Kidney epithelial cell (primary cell): ENCODE results near the gene RCAN2. TPM values are rescaled to one million over a fixed set of nuclear protein-coding genes. Genes with fewer than 3 reads are reported as not detected.

ENCODE experiments used
- DNase-seq: peaks from one replicate; pipeline ENCODE4 v3.0.0-alpha.2; 2010; ENCODE audit warnings: low read depth
- H3K27me3 ChIP-seq: 2 replicates; pipeline ENCODE4 v1.6.0; 2011; ENCODE audit warnings: low read length; ENCODE audit not compliant: control insufficient read depth, insufficient read depth
- H3K36me3 ChIP-seq: 2 replicates; pipeline ENCODE4 v1.5.1; 2011; ENCODE audit warnings: low read length; ENCODE audit not compliant: control insufficient read depth, insufficient read depth
- H3K4me3 ChIP-seq: 2 replicates; pipeline ENCODE4 v1.5.1; 2011; ENCODE audit warnings: low read depth, mild to moderate bottlenecking, control low read depth, low read length
- total RNA-seq: library from RNA; depleted of rRNA; stranded (reverse); fragments of >200 nt; gene quantifications from 2 replicates; pipeline ENCODE4 v1.2.3, GENCODE V29; 2015
- TF ChIP-seq, protein P1 (sequence below): IDR thresholded peaks from 2 replicates; pipeline ENCODE4 v1.5.1; 2011; ENCODE audit warnings: mild to moderate bottlenecking, moderate library complexity, low read length, control low read depth, inconsistent platforms; ENCODE audit not compliant: insufficient read depth, poor library complexity, severe bottlenecking

Gene RCAN2
- total RNA-seq, 1 donor from 2014 or later = 6.2 TPM

DNA sequence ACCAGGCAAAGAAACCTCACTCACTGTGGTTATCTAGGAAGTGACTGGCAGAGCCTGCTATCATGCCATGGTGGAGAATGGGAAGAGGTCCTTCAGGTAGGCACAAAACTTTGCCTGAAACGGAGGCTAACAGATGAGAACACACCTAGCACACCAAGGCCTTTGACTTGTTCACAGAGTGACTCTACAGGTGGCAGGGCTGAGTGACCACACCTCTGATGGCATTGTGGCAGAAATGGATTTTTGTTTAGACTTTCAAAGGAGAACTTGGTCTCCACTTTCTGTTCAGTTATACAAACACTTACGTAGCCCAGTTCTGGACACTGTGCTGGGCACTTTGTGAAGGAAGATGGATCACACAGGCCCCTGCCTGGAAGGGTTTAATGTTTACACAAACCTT lies 204.2 kb downstream of the RCAN2 start:
- TF ChIP-seq, protein P1, sequence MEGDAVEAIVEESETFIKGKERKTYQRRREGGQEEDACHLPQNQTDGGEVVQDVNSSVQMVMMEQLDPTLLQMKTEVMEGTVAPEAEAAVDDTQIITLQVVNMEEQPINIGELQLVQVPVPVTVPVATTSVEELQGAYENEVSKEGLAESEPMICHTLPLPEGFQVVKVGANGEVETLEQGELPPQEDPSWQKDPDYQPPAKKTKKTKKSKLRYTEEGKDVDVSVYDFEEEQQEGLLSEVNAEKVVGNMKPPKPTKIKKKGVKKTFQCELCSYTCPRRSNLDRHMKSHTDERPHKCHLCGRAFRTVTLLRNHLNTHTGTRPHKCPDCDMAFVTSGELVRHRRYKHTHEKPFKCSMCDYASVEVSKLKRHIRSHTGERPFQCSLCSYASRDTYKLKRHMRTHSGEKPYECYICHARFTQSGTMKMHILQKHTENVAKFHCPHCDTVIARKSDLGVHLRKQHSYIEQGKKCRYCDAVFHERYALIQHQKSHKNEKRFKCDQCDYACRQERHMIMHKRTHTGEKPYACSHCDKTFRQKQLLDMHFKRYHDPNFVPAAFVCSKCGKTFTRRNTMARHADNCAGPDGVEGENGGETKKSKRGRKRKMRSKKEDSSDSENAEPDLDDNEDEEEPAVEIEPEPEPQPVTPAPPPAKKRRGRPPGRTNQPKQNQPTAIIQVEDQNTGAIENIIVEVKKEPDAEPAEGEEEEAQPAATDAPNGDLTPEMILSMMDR = no peak
- Histone ChIP-seq H3K27me3 (no peaks in the 10 kb centered on the region), H3K36me3 (no peaks in the 10 kb centered on the region), H3K4me3 (no peak overlapping the region)
- no peak for DNase-seq

DNA sequence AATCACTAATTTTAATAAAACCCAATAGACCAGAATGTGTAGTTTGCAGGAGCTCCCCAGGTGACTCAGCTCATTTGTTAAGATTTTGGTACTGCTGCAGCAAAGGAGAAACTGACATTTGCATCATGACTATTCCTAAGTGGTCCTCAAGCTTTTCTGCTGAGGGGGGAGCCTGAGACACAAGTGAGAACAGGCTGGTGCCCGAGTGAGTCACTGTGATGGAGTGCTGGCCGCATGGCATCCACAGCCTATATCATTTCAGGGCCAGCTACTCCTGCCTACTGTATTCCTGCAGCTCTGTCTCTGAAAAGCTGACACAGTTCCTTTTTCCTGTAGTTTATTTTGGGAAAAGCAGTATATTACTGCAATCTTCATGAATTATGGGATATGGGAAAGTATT lies 206.8 kb downstream of the RCAN2 start:
- TF ChIP-seq, protein P1 = no peak
- no peak overlapping the region for H3K4me3 ChIP-seq
- H3K27me3 ChIP-seq = no peaks in the 10 kb centered on the region
- no peak for DNase-seq
- H3K36me3 ChIP-seq = no peaks in the 10 kb centered on the region

DNA sequence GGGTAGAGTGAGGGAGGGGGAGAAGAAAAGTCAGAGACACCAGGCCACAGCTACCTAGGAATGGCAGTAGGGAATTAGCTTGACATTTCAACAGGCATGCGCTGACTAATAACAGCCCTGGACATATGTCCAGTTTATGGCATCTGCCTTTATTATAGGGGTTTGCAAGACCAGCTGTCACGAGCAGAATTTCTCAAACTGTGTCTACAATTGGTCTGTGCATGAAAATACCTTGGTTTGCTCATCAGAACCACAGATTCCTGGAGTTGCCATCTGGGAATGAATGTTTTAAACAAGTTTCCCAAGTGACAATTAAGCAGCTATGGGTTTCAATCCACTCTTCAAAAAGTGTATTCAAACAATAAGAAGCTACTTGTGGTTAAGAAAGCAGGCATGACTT lies 210.1 kb downstream of the RCAN2 start:
- Histone ChIP-seq H3K4me3 (no peak overlapping the region), H3K27me3 (no peaks in the 10 kb centered on the region), H3K36me3 (no peaks in the 10 kb centered on the region)
- TF ChIP-seq, protein P1 = no peak
- no peak for DNase-seq

DNA sequence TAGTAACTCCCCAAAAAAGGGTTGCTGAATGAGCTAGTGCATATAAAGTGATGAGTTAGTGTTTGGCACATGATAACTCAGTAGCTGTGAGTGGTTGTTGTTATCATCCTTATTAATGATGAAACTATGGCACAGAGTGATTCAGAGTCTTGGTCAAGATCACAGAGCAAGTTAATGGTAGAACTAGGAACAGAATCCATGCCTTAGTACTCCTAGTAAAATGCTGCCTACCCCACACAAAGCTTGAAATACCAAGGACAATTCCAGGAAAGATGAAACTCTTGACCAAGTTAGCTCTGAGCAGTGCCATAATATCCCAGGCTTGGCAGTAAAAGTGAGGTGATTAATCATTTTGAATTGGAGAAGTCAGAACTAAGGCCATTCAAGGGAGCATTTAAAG lies 211.4 kb downstream of the RCAN2 start:
- Histone ChIP-seq H3K27me3 (no peaks in the 10 kb centered on the region), H3K36me3 (no peaks in the 10 kb centered on the region), H3K4me3 (no peak overlapping the region)
- no peak for DNase-seq
- TF ChIP-seq, protein P1 = no peak

DNA sequence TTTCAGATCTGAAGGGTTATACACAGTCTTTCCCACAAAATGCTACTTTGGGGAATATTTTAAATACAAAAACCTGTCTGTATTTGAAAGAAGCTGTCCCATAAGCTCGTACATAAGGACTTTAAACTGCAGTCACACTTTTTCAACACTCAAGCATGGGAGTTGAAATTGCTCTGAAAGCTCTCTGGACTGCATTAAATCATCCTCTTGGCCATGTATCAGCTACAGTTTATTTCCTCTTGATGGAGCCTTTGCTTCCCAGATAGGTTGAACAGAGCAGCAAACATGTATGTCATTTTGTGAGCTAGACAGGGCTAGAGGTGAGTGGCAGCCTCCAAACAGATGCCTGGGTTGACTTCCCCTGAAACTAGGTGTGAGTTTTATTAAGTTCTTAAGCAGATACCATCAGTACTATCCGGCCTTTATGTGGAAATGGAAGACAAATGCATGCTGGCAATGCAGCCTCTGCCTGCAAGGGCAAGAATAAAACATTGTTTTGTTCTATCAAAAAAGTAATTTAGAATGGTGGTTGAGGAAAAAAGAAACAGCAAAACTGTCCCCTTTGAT lies 214.6 kb downstream of the RCAN2 start:
- Histone ChIP-seq H3K27me3 (no peaks in the 10 kb centered on the region), H3K36me3 (no peaks in the 10 kb centered on the region), H3K4me3 (no peak overlapping the region)
- TF ChIP-seq, protein P1 = no peak
- no peak for DNase-seq

DNA sequence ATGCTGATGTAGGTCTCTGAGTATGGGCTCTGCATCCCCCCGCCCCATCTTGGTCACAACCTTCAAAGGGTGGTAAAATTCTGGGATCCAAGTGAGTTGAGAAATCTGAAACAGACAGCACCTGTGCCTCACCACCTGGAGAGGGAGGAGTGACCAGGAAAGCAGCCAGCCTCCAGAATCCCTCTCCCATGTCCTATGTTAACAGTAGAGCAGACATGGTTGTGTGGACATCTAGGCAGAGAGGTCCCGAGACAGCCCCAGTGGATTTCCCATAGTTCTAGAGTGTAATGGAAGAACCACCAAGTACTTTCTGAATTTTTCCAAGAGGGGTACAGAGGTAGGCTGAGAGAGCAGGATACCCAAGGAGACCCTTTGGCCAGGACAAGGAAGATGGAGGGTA lies 216.7 kb downstream of the RCAN2 start:
- no peaks in the 10 kb centered on the region for H3K27me3 ChIP-seq
- TF ChIP-seq, protein P1 = no peak
- no peak overlapping the region for H3K4me3 ChIP-seq
- no peaks in the 10 kb centered on the region for H3K36me3 ChIP-seq
- DNase-seq = no peak
